ENCODE results near the gene TAF10.

DNA sequence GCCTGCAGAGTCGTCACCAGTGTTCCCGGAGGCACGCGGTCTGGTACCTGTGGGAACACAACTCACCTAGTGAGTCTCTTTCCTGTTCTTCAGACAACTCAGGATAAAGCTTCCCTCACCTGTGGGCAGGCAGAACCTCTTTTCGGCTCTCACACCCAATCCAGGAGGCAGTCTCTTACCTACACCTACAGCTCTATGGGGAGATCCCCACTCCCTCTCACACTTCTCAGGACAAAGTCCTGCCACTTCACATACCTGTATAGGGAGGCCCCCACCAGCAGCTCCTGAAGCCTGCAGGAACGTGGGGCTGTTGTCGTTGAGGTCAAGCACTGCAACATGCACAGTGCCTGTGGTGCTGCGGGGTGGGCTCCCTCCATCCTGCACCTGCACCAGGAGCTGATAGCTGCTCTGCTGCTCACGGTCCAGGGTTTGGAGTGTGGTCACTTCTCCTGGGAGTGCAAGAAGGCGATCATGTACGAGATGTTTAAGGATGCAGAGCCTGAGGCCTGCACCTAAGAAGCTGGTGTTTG is 19.4 kb upstream of the TAF10 start:
- TF ChIP-seq, protein P1, sequence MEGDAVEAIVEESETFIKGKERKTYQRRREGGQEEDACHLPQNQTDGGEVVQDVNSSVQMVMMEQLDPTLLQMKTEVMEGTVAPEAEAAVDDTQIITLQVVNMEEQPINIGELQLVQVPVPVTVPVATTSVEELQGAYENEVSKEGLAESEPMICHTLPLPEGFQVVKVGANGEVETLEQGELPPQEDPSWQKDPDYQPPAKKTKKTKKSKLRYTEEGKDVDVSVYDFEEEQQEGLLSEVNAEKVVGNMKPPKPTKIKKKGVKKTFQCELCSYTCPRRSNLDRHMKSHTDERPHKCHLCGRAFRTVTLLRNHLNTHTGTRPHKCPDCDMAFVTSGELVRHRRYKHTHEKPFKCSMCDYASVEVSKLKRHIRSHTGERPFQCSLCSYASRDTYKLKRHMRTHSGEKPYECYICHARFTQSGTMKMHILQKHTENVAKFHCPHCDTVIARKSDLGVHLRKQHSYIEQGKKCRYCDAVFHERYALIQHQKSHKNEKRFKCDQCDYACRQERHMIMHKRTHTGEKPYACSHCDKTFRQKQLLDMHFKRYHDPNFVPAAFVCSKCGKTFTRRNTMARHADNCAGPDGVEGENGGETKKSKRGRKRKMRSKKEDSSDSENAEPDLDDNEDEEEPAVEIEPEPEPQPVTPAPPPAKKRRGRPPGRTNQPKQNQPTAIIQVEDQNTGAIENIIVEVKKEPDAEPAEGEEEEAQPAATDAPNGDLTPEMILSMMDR (conservative IDR thresholded peaks at IDR 0.05): no peak
- TF ChIP-seq EZH2 (IDR thresholded peaks at IDR 0.05; ENCODE audit: low read depth): no peak

Data from PC-9 (cell line).